Measurements from ENCODE around the gene ARFIP1. TPM values are rescaled to one million over a fixed set of nuclear protein-coding genes. Genes with fewer than 3 reads are reported as not detected.

The ARFIP1 gene
- total and polyA plus RNA-seq, 2 donors (not counting 1 experiment from before 2014, with no cell fraction given), result 11.1 to 23.5 TPM

DNA sequence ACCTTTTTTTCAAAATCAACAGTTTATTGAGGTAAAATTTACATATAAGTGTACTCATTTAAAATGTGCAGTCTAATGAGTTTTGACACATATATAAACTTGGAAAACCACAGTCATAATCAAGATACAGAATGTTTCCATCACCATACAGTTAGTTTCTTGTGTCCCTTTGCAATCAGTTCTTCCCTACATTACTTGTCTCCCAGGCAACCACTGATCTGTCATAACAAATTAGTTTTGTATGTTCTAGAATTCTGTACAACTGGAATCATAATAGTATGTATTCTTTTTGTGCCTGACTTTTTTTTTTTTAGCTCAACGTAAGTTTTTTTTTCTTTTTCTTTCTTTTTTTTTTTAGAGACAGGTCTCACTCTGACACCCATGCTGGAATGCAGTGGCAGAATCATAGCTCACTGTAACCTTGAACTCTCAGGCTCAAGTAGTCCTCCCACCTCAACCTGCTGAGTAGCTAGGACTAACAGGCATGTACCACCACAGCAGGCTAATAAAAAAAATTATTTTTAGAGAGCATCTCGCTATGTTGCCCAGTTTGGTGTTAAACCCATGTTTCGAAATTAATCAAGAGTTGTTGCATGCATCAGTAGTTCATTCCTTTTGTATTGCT lies 26.9 kb downstream of the ARFIP1 start:
- Histone ChIP-seq H3K27ac (ENCODE audit: low read length in 2 of 2) (no peak overlapping the region), H3K36me3 (replicated peaks in 1 of 2; ENCODE audit: control extremely low read depth in 1 of 2, control insufficient read depth in 1 of 2, extremely low read depth in 1 of 2, insufficient read depth in 2 of 2, low read length in 1 of 2) (no peaks in the 10 kb centered on the region), H3K9ac (ENCODE audit: low read length) (no peak overlapping the region), H3K79me2 (ENCODE audit: control insufficient read depth, insufficient read depth, low read length) (peaks cover 37% of the 10 kb centered on the region), H4K20me1 (ENCODE audit: control insufficient read depth, insufficient read depth, low read length, poor library complexity, severe bottlenecking) (no peaks in the 10 kb centered on the region), H3K9me3 (ENCODE audit: control extremely low read depth in 1 of 3, control insufficient read depth in 2 of 3, insufficient read depth in 1 of 3, low read length in 2 of 3) (no peaks in the 10 kb centered on the region), H3K27me3 (replicated peaks in 1 of 4; ENCODE audit: control extremely low read depth in 1 of 4, control insufficient read depth in 3 of 4, insufficient read depth in 4 of 4, low read length in 3 of 4) (no peaks in the 10 kb centered on the region), H3K4me1 (ENCODE audit: control insufficient read depth in 2 of 2, insufficient read depth in 2 of 2, low read length in 2 of 2) (peaks cover 3 to 19% of the 10 kb centered on the region in 2 donors), H3K4me2 (replicated peaks; ENCODE audit: low read depth, low read length, poor library complexity, severe bottlenecking) (no peak overlapping the region), H3K4me3 (ENCODE audit: control extremely low read depth in 1 of 5, extremely low read depth in 1 of 5, insufficient read depth in 1 of 5, low read depth in 2 of 5, low read length in 4 of 5) (no peak overlapping the region), H2AFZ (ENCODE audit: insufficient read depth, low read depth, low read length, poor library complexity, severe bottlenecking) (no peak overlapping the region)
- DNase-seq, result no peak
- H3K9me3 Mint-ChIP-seq (ENCODE audit: insufficient read depth), result peaks cover 2% of the 10 kb centered on the region
- POLR2A ChIA-PET, result no interaction called here
- peaks cover 35% of the 10 kb centered on the region for H3K4me1 Mint-ChIP-seq
- ATAC-seq (ENCODE audit: low read depth), result no peak
- no peak for TF ChIP-seq EZH2 (IDR thresholded peaks at IDR 0.05; ENCODE audit: borderline replicate concordance, insufficient read depth, low read depth, low read length, poor library complexity, severe bottlenecking)
- TF ChIP-seq, protein P1, sequence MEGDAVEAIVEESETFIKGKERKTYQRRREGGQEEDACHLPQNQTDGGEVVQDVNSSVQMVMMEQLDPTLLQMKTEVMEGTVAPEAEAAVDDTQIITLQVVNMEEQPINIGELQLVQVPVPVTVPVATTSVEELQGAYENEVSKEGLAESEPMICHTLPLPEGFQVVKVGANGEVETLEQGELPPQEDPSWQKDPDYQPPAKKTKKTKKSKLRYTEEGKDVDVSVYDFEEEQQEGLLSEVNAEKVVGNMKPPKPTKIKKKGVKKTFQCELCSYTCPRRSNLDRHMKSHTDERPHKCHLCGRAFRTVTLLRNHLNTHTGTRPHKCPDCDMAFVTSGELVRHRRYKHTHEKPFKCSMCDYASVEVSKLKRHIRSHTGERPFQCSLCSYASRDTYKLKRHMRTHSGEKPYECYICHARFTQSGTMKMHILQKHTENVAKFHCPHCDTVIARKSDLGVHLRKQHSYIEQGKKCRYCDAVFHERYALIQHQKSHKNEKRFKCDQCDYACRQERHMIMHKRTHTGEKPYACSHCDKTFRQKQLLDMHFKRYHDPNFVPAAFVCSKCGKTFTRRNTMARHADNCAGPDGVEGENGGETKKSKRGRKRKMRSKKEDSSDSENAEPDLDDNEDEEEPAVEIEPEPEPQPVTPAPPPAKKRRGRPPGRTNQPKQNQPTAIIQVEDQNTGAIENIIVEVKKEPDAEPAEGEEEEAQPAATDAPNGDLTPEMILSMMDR (IDR thresholded peaks at IDR 0.05), result no peak
- WGBS (ENCODE audit: insufficient coverage), result 100% methylated on average over 1 of the region's 3 CpGs
- no peaks in the 10 kb centered on the region for H3K27me3 Mint-ChIP-seq
- no peak overlapping the region for H3K27ac Mint-ChIP-seq
- CTCF ChIA-PET, result interaction anchor here (0.7 kb wide), 1 partner anchor 28 kb away, joined by 4 read pairs; no protein-coding TSS in a partner anchor
- intact Hi-C loops (cut with micrococcal nuclease), result no loop called here
- no peak overlapping the region for H3K4me3 Mint-ChIP-seq

DNA sequence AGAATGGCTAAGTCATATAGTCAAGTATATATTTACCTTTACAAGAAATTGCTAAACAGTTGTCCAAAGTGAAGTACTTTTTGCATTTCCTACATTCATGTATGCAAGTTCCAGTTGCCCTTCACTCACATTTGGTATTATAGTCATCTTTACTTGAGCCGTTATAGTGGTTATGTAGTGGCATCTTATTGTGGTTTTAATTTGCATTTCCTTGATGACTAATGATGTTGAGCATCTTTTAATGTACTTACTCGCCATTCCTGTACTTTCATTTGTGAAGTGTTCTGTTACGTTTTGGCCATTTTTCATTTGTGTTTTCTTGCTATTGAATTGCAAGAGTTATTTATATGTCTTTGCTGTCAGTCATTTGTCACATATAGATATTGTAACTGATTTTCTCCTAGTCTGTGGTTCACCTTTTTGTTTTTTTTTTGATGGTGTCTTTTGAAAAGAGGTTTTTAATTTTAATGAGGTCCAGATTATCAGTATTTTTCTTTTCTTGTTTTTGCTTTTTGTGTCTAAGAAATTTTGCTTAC lies 27.6 kb downstream of the ARFIP1 start:
- H3K79me2 ChIP-seq (ENCODE audit: control insufficient read depth, insufficient read depth, low read length), result peaks cover 45% of the 10 kb centered on the region
- no CpG with 5 or more reads among the region's 3 CpGs for WGBS (ENCODE audit: insufficient coverage)
- H4K20me1 ChIP-seq (ENCODE audit: control insufficient read depth, insufficient read depth, low read length, poor library complexity, severe bottlenecking), result no peaks in the 10 kb centered on the region

More for the DNA sequence above, 27.6 kb downstream of the ARFIP1 start:
- Histone ChIP-seq H3K36me3 (replicated peaks in 1 of 2; ENCODE audit: control extremely low read depth in 1 of 2, control insufficient read depth in 1 of 2, extremely low read depth in 1 of 2, insufficient read depth in 2 of 2, low read length in 1 of 2) (no peaks in the 10 kb centered on the region), H3K27me3 (replicated peaks in 1 of 4; ENCODE audit: control extremely low read depth in 1 of 4, control insufficient read depth in 3 of 4, insufficient read depth in 4 of 4, low read length in 3 of 4) (no peaks in the 10 kb centered on the region), H3K4me1 (ENCODE audit: control insufficient read depth in 2 of 2, insufficient read depth in 2 of 2, low read length in 2 of 2) (peaks cover 3 to 19% of the 10 kb centered on the region in 2 donors), H3K9ac (ENCODE audit: low read length) (no peak overlapping the region), H3K27ac (ENCODE audit: low read length in 2 of 2) (no peak overlapping the region), H3K4me3 (ENCODE audit: control extremely low read depth in 1 of 5, extremely low read depth in 1 of 5, insufficient read depth in 1 of 5, low read depth in 2 of 5, low read length in 4 of 5) (no peak overlapping the region), H3K4me2 (replicated peaks; ENCODE audit: low read depth, low read length, poor library complexity, severe bottlenecking) (peak overlapping the region; percentile 11), H3K9me3 (ENCODE audit: control extremely low read depth in 1 of 3, control insufficient read depth in 2 of 3, insufficient read depth in 1 of 3, low read length in 2 of 3) (peaks cover 0 to 3% (median 0%) of the 10 kb centered on the region in 3 donors), H2AFZ (ENCODE audit: insufficient read depth, low read depth, low read length, poor library complexity, severe bottlenecking) (no peak overlapping the region)
- Mint-ChIP-seq H3K9me3 (ENCODE audit: insufficient read depth) (peaks cover 3% of the 10 kb centered on the region), H3K4me1 (peaks cover 34% of the 10 kb centered on the region), H3K27ac (no peak overlapping the region), H3K27me3 (no peaks in the 10 kb centered on the region), H3K4me3 (no peak overlapping the region)
- ATAC-seq (ENCODE audit: low read depth) (peak; percentile 47), DNase-seq (no peak)
- ChIA-PET CTCF (no interaction called here), POLR2A (no interaction called here)
- intact Hi-C loops (cut with micrococcal nuclease), result no loop called here
- TF ChIP-seq EZH2 (IDR thresholded peaks at IDR 0.05; ENCODE audit: borderline replicate concordance, insufficient read depth, low read depth, low read length, poor library complexity, severe bottlenecking), result no peak
- TF ChIP-seq, protein P1 (IDR thresholded peaks at IDR 0.05), result no peak
